GM18951 (cell line): ENCODE measurements around the gene FAM170B.

Source experiments
- POLR2A ChIP-seq: IDR thresholded peaks from 4 replicates; pipeline ENCODE4 v1.6.1; 2011; ENCODE audit warnings: mild to moderate bottlenecking; ENCODE audit not compliant: insufficient read length, insufficient read depth; ENCODE audit errors: extremely low read depth
- in situ Hi-C: fragments of 300-500 bp; cut with MboI; formaldehyde crosslinking; loops from one replicate; pipeline ENCODE4 v1.12.0; 2022; ENCODE audit warnings: low sequenced_read_pairs, mixed read lengths, inconsistent platforms; ENCODE audit not compliant: unreplicated experiment

FAM170B gene

GRCh38 chr10:49173853-49174252, 40.0 kb upstream of the FAM170B start:
- TF ChIP-seq POLR2A = no peak
- in situ Hi-C loops = no loop called here

DNA sequence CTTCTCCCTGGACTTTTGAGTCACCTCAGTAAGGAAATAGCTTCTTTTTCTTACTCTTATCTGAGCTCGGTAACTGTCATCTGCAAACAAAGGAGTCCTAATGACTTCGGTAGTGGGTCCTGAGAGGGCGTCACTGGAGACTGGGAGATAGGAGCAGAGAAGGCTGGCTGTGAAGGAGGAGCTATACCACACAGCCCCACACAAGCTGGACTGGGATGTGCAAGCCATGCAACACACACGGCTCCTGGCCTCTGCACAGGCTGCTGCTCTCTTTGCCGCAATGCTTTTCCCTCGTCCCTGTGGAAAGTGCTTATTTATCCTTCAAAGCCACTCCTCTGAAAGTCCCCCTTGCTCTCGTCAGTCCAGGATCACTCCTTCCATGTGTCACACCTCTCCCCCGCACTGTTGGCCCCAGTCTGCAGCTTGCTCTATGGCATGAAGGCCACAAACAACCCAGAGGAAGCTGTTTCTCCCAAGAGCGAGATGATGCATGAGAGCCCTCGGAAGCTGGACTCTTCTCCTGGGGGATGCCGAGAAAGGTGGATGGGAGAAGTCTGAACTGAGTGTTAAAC, 39.5 kb upstream of the FAM170B start:
- TF ChIP-seq POLR2A = no peak
- in situ Hi-C loops = no loop called here

DNA sequence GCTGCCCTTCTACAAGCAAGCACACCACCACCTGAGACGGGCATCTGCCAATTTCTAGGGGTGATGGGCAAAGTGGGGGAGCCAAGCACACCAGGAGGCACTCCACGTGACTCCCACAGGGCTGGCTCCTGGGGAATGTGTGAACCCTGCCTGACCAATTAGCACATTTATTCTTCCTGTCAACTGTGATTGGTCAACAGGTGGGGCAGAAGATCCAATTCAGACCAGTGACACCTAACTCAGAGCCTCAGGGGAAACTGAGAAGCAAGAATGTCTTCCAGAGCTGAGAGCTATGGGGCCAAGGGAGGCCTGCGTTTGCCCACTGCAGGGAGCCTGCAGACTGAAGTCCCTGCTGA, 38.9 kb upstream of the FAM170B start:
- in situ Hi-C loops = no loop called here
- no peak for TF ChIP-seq POLR2A

DNA sequence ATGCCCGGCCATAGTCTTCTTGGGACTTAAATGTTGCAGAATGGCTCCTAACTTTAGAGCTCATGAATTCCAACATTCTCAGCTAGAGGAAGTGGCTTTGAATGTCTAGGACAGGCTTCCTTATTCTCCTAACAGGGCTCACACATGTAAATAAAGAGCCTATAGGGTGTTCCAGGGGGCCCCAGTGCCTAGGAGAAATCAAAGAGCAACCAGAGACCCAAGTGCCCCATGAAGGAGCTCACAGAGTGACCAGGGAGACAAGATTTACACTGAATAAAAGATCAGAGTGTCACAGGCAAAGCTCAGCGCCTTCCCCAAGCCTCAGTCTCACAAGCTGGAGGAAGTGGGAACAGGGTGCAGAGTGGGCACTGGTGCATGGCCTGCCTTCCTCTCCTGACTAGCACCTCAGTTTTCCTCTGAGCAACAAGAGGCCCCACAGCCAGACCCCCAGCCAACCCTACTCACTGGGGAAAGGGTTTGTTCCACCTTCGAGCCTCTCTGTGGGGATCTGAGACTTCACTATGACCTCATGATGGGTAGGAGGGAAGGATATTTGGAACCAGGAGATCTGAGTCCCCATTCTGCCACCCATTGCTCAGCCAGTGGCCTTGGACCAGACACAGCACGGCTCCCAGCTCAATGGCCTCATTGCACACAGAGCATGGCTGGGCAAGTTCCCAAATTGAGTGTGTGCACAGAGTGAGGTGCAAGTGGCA, 38.4 kb upstream of the FAM170B start:
- in situ Hi-C loops = no loop called here
- TF ChIP-seq POLR2A = no peak

GRCh38 chr10:49171326-49172060, 37.7 kb upstream of the FAM170B start:
- no peak for TF ChIP-seq POLR2A
- in situ Hi-C loops = no loop called here

- in situ Hi-C loops = no loop called here
- TF ChIP-seq POLR2A = no peak
Measured at GRCh38 chr10:49170632-49171325, 37.0 kb upstream of the FAM170B start.

DNA sequence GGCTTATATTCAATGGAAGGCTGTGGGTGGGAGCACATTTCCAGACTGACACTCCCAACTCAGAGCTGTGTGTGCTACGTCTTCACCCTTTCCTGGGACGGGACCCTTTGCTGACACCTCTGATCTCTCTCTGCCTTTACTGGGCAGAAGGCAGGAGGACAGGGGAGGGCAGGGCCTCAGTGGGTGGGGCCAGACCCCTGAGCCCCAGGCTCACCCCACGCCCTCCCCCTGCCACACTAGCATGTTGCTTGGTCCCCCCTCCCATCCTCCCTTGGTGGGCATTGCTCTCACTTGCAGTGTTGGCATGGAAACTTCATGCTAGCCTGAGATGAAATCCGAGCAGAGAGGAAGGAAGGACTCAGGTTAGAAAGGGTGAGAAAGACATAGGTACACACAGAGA, 36.0 kb upstream of the FAM170B start:
- in situ Hi-C loops = no loop called here
- no peak for TF ChIP-seq POLR2A

GRCh38 chr10:49168831-49169500, 35.1 kb upstream of the FAM170B start:
- no peak for TF ChIP-seq POLR2A
- in situ Hi-C loops = no loop called here

GRCh38 chr10:49168171-49168540, 34.3 kb upstream of the FAM170B start:
- TF ChIP-seq POLR2A = no peak
- in situ Hi-C loops = no loop called here

DNA sequence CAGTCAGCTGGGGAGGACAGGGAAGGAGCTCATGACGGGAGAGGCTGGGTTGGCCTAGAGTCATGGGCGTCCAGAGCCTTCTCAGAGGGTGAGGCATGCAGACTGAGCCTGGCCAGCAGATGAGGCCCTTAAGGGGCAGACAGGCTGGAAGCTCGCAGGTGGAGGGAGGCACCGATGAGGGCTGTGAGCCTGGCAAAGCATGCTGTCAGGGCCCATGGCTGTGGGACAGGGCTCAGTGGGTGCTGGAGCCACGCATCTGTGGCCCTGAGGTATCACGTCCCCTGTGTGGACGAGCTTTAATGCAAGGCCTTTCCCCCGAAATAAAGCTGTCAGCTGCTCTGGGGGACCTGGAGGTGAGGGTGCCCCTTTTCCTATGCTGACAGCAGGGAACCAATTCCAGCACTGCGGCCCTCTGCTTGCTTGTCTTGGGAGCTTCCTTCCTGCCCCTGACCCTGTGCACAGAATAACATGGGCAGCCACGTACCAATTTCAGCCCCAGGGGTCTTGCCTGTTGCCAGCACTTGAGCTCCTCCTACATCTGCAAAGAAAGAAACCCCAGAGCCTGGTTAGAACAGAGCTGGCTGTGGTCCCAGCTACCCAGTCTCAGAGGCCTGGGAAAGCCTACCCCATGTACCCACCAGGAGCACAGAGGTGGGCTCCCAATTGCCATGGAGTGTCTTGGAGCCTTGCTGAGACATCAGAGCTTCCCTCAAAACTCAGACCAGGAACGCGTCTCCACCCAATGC, 33.8 kb upstream of the FAM170B start:
- no peak for TF ChIP-seq POLR2A
- in situ Hi-C loops = no loop called here

DNA sequence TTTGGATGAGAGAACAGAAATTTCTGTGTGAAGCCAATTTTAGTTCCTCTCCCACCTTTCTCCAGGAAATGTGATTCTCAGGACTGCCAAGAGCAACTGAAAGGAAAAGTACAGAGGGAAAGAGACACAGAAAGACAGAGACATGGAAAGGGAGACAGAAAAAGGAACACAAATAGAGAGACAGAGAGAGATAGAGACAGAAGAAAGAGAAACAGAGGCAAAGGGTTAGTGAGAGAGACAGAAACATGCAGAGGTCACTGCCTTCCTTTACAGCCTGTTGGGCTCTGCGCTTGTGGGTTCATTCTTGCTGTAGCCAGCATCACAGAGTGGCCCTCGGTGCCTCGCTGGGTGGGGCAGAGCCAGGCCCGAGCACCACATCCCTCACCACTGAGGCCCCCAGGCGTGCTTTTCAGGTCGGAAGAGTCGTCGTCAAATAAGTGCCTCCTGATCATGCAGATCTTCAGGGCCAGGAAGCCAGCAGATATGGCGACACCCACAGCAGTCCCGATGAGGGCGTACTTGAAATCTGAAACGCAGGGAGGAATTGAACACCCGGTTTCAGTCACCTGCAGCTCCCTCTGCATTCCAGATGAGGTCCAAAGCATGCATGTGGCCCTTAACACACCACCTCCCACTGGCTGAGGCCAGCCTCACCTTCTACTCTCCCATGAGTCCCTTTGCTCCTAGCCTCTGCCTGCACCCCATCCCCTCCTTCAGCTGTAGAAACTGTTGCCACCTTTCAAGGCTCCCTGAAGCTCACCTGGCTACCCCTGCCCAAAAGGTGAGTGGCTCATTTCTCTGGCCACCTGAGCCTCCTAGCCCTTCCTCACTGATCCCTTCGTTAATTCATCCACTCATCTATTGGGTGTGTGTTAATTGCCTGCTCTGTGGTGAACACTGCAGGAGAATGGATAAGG, 32.9 kb upstream of the FAM170B start:
- in situ Hi-C loops = no loop called here

More for the DNA sequence above, 32.9 kb upstream of the FAM170B start:
- TF ChIP-seq POLR2A = no peak
